ENCODE data around the gene P2RY12.

The P2RY12 gene

DNA sequence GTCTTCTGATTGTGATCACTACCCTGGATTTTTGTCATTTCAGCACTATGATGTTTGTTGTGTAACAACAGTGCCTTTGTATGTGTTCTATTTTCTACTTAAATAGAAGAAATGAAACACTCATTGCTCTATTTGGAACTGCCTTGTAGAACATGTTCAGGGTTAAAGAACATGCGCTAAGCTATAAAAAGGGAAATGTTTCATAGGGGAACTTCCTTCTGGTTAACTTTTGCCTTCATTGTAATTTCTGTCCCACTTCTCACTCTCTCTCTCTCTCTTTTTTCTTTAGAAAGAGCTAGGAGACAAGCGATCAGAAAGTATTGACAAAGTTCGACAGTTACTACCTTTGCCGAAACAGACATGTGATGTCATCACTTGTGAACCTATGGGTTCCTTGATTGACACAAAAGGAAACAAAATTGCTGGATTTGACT is at the start of gene P2RY12:
P2RY12 (minus strand) TSS at position 13 of the 434 bp plus-strand sequence. CDS start 45,908 bp downstream, outside the sequence.
- no peak for DNase-seq (ENCODE audit: low spot score)

DNA sequence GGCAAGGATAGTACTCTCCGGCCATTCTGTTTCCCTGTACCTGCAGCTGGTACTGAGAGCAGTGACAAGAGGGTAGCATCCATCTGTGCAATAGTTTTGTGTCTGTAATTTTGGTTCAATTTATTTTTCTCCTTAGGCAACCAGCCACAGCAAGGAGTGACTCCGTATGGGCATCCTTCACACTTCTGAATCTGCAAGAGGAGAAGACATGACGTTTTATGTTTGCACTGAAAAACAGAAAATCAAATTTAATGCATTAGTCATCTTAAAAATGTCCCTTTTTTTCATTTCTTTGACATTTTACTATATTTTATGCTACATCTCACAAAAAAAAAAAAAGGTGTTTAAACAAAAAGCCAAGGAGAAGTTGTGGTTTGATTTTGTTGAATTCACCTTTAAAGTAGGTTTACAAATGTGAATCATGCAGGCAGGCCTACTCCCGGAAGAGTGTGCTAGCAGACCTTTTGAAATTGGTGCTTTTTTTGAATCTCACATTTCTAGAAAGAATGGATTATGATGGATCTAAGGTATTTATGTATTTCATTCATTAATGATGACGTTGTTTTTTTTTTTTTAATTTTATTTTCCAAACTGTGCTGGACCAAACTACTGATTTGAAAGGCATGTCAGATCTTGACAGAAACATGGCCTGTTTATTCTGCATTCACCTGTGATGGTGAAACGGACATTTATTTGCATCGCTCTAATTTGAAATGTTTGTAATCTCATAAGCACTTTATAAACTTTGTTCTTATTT is 48.2 kb upstream of the P2RY12 start:
- no peak for DNase-seq (ENCODE audit: low spot score)

DNA sequence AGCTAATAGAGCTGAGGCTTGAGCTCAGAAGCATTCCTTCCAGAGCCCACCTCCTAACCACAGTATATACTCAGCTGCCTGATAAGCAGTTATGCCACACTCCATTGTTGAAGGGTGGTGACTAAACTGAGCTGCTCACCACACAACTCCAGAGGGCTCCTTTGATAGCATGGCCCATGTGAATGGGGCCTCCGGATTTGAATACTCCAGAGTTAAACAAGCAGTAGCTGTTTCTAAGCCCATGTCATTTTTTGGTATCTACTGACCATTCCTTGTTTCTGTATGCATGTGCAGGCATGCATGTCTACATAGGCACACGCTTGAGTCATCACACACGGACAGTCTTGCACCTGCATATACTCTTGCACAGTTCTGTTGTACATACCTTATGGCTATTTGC is 47.4 kb upstream of the P2RY12 start:
- DNase-seq (ENCODE audit: low spot score): no peak

DNA sequence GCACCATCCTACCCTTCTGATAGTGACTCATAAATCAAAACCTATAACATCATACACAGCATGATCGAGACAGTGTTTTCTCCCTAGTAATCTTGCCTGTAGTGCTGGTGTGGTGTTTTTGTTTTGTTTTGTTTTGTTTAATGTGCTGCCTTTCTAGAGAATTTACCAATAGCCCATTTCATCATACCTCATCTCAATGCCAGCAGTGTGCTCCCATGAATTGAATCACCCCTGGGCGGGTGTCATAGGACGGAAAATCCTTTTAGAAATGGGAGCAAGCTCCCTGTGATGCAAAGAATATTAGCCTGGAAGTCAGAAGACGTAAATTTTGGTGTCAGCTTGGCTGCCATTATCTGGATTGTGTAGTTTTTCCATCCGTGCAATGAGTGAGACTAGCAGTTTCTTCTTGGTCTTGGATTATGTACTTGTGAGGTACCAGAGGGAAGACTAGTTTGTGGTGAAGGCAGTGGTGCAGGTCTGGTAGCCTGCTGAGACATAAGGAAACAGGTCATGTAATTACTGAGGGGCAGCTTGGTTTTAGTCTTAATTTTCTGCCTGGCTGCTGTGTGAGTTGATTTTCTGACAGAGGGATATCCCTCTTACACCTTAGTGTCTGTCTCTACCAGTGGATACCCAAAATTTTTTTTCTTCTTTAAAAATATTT is 46.4 kb upstream of the P2RY12 start:
- no peak for DNase-seq (ENCODE audit: low spot score)

DNA sequence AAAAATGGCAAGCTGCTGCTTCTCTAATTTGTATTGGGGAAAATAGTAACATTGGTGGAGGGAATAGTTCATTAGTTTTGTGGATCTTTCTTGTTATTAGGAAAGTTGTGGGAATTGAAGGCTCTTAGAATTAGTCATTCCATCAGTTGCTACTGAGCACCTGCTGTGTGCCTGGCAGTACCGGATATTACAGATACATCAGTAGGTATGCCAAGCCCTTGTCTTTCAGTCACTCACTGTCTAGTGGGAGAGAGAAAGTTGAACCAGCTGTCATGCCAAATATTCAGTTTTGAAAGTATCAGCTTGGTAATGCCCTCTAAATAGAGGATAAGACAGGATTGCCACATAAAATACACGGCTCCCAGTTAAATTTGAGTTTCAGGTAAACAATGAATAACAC is 43.8 kb upstream of the P2RY12 start:
- no peak for DNase-seq (ENCODE audit: low spot score)

DNA sequence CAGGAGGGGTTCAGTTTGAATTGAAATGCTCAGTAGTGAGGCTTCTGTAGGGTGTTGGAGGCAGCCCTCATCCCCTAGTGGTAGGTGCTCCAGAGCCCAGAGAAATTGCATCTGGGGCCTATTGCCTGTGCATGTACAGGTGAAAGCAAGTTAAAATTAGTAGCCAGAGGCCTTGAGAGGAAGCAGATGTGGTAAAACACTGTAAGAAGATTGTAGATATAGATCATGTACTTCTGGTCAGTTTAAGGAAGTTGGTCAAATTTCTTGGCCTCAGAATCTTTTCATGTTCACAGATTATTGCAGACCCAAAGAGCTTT is 41.7 kb upstream of the P2RY12 start:
- DNase-seq (ENCODE audit: low spot score): no peak

DNA sequence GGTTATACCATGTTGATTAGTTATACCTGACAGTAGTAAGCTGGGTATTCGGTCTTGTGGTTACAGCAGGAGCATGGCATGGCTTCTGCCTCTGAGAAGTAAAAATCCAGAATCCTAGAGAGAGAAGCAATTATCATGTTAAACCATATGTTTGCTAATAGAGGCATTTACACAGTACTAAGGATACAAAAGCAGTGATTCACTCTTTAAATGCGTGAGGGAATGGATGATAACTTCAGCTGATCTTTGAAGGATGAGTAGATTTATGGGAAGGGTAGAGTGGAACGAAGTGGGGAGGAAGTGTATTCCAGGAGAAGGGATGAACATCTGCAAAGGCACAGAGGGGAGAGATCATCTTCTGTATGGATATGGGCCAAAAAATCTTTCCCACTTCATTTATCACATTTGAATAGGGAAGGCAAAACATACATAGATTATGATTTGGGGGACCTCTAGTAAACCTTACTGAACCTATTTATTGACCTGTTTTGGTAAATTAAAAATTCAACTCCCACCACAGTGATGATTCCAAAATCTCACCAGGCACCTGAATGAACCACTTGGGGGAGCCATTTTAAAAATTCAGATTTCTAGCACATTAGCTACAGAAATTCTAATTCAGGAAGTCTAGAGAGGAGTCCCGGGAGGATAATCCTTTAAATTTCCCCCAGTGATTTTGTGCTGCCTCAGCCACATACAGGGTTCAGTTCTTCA is 41.2 kb upstream of the P2RY12 start:
- no peak for DNase-seq (ENCODE audit: low spot score)

DNA sequence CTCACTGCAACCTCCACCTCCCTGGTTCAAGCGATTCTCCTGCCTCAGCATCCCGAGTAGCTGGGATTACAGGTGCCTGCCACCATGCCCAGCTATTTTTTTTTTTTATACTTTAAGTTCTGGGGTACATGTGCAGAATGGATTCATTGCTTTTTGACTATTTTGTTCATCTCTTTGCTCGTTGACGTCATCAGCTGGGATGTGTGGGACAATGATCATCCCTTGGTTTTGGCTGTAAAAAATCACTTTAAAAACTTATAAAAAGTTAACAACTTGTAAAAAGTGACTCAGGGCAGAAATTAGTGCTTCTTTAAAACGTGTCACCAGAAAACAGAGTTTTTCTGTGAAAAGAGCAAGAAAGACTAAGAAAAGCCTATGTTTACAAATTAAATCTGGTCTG is 38.5 kb upstream of the P2RY12 start:
- no peak for DNase-seq (ENCODE audit: low spot score)

DNA sequence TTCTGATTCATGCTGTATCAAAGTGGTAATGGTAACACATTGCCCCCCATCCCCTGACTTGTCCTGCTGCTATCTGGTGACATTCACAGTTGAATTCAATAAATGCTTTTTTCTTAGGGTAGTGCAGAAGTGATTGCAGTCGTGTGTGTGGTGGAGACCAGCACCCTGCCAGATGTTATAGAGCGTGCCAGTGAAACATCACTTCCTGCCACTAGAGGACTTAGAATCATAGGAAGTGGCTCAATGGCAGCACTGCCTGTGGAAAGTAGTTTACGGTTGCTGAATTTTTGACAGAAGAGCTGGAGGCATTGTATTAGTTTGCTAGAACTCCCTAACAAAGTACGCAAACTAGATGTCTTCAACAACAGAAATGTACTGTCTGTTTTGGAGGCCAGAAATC is 37.4 kb upstream of the P2RY12 start:
- DNase-seq (ENCODE audit: low spot score): no peak

DNA sequence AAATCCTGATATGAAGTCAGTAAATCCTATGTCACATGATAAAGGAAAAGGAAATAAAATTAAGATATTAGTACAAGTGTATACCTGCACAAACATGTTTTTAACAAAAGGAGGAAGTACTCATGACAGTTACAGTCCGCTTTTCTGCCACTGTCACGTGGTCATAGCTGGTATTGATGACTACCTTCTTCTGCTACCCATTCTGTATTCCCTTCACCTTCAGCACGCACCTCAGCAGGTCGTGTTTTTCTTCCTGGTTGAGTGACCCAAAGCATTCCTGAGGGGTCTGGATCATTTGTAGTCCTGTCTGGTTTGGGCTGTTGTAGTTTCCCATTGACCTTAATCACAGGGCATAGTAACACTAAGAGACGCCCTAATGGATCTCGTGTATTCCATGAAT is 35.3 kb upstream of the P2RY12 start:
- no peak for DNase-seq (ENCODE audit: low spot score)

DNA sequence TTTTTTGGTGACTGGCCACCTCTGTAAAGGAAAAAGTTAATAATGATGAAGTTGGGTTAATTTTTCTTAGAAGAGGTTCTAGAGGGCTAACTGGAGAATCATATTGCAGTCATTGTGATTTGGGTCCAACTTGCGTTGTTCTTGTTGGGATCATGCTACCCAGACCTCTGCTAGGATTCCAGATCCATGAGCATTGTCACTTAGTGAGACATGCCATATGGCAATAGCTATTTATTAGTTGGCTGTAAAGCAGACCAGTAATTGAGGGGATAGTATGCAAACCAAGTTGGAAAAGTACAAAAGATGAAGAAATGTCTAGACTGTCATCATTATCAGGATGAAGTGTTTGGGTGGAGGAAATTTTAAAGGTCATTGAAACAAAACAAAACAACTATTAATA is 30.7 kb upstream of the P2RY12 start:
- DNase-seq (ENCODE audit: low spot score): no peak

DNA sequence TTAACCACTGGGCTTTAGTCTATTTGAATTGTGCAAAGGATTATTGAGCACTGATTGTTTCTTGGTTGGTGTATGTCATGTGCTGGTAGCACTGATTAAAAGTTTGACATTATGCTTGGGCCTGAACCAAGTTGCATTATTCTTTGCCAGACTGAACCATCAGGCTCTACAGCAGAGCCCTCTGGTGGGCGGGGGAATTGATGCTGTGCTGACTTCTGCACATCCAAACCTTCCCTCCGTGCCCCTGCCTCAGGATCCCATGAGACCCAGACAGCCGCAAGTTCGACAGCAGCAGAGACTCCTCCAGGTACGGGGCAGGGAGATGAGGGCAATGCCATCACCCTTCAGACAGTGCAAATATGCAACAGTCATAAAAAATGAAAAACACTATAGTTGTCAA is 28.4 kb upstream of the P2RY12 start:
- DNase-seq (ENCODE audit: low spot score): no peak

DNA sequence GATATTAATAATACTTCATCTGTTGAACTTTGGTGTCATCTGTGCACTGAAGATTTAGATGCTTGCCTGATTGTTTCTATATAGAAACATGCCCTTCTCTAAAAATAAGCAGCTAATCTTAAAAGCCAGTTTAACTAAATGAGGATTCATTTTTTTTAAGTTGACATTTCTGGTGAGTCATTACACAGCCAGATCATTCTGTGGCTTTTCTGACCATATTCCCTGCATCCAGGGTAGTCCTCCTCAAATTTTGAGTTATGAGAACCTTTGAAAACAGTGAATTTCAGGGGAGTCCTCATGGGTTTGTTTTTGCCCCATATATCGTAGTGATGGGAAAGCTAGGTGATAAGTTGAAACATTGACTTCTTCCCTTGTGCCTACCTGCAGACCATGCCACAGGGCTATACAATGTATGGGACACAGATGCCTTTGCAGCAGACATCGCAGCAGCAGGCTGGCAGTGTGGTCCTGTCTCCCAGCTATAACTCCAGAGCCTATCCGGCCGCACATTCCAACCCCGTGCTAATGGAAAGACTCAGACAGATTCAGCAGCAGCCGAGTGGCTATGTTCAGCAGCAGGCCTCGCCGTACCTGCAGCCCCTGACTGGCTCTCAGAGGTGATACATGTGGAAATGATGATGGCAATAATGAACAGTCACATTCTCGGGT is 26.5 kb upstream of the P2RY12 start:
- DNase-seq (ENCODE audit: low spot score): no peak

DNA sequence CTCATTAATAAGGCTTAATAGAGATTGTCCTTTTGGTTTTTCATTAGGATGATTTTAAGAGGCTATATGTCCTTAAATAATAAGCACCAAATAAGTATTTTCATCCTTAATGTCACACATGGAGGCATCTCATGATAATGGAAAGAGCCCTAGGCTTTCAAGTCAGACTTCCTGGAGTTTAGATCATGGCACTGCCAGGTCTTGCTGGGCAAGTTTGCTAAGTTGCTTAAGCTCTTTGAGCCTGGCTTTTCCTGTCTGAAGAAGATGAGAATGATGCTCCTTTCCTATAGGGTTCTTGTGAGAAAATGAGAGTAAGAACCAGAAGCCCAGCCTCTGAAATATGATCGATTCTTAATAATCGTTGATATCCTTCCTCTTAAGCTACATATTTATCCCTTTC is 23.4 kb upstream of the P2RY12 start:
- DNase-seq (ENCODE audit: low spot score): no peak

DNA sequence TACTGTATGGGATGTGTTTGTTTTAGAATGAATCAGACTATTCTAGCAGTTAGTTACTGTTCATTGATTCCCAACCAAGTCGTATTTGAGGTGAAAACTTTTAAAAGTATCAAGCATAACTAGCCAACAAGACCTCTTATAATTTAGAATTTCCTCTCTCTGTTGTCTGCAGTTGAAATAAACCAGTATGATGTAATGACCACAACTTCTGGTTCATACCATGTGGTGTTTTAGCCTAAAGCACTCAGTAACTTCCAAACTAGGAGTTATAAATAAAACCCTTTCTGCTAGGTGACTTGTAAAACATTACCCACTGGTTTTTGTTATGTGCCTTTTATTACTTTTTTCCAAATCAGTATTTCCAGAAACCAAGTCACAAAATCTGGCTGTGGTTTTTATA is 19.8 kb upstream of the P2RY12 start:
- no peak for DNase-seq (ENCODE audit: low spot score)

DNA sequence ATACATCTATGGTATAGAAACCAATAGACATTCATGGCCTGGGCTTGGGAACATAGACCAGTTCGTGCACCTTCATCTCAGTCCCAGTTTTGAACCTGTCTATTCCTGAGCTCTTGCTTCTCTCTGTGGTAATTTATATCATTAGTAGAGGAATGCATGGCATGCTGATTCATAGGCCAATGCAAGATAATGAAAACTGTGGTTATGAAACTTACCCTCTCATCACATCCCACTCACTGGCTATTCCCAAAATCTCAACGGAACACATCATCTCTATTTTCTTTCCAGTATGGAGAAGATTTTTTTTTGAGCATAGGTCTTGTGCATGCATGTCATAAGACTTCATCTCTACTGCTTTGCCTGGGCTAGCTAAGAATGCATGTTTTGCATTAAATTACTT is 18.7 kb upstream of the P2RY12 start:
- DNase-seq (ENCODE audit: low spot score): no peak

DNA sequence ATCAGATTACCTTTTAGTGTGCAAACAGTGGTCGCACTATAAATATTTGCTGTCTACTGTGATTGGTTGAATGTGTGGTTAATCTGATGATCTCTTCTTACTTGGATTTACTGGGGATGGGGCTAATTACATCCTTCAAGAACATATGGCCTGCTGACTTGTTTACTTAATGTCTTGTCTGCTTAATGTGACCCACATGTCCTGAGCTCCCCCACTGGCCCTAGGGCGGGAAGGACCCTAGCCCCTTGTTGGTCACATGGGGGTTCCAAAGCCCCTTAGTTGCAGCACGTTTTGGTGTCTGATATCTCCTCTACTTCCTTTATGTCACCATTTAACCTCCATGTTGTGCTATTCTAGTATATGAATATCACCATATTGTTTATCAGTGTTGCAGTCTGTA is 17.8 kb upstream of the P2RY12 start:
- DNase-seq (ENCODE audit: low spot score): no peak

DNA sequence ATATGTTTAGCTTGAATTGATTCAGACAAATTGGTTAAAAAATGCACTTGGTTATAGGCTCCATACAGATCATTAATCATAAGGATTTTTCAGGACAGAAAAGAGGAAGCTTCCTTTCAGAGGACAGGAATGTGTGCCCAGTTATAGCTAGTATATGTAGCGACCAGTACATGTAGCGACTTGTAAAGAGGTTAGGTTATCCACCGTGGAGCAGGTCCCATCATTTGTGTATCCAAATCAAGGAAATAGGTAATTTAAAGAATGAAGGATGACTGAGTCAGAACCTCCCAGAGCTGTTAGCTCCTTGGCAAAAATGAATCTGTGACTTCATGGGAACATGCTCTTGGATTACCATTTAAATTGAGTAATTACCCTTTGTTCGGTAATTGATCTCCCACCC is 15.8 kb upstream of the P2RY12 start:
- DNase-seq (ENCODE audit: low spot score): no peak

DNA sequence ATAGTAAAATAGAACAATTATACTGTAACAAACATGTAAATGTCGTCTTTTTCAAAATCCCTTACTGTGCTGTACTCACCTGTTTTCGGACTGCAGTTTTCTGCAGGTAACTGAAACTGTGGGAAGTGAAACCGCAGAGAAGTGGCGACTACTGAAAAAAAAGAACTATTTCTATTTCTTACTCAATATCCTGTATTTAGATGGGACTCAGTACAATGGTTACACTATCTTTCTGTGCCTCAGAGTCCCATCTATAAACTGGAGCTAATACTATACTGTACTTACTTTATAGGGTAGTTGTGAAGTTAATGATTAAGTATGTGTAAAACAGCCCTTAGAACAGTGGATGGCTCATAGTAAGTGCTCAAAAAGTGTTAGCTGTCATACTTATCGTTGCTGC is 14.3 kb upstream of the P2RY12 start:
- no peak for DNase-seq (ENCODE audit: low spot score)

DNA sequence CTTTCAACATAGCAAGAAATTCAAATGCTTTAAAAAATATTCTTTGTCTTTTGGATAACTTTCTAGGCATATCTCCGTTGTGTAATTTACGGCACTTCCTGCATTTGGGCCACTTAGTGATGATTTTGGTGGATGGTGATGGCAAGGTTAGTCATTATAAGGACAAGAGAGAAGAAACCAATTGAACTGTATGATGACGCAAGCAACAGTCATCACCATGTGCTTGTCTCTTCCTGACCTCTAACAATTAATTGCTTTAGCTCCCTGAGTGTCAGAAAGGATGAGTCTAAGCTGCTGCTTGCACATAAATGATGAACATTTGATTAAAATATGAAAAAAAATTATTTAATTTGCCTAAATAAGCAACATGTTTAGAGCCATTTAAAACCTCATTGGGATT is 11.3 kb upstream of the P2RY12 start:
- DNase-seq (ENCODE audit: low spot score): no peak

DNA sequence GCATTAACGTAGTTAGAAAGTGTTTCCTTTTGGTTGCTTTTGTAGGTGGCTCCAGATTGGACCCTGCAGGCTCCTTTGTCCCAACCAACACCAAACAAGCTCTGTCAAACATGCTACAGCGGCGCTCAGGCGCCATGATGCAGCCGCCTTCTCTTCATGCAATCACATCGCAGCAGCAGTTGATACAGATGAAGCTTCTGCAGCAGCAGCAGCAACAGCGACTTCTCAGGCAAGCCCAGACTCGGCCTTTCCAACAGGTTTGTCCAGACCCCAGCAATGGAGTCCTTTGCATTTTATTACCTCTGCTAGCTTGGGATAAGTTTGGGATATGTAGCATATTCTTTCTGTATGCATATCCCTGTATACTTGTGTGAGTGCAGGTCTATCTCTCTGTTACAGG is 10.1 kb upstream of the P2RY12 start:
- no peak for DNase-seq (ENCODE audit: low spot score)

DNA sequence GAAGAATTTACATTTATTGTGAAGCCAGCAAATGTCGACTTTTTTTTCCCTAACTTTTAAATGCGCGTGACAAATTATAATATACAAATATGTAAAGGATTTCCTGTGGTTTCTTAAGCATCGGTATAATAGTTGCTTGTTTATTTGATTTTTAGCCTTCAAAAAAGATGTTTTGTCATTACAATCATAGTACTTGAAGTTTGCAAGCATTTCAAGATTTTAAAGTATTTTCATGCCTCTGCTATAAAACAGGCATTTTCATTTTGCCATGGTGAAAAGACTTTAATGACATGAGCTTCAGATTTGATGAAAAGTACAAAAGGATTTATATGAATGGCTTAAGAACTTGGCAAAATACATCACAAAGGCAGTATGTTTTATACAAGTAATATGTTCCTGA is 9.4 kb upstream of the P2RY12 start:
- no peak for DNase-seq (ENCODE audit: low spot score)

Data from LoVo (cell line).